Endothelial cell (in vitro differentiated cells): ENCODE measurements around the gene HSDL2. TPM values are rescaled to one million over a fixed set of nuclear protein-coding genes. Genes with fewer than 3 reads are reported as not detected.

Experiments used
- DNase-seq: peaks from one replicate; pipeline ENCODE4 v3.0.0; 2021; ENCODE audit warnings: low spot score
- H3K27ac Mint-ChIP-seq: one replicate; pipeline ENCODE4 v1.8.0; 2021; ENCODE audit warnings: mixed read lengths, inconsistent platforms; ENCODE audit not compliant: unreplicated experiment
- H3K27me3 Mint-ChIP-seq: one replicate; pipeline ENCODE4 v1.8.0; 2021; ENCODE audit warnings: mild to moderate bottlenecking, moderate library complexity, mixed read lengths, inconsistent platforms; ENCODE audit not compliant: unreplicated experiment
- H3K36me3 Mint-ChIP-seq: one replicate; pipeline ENCODE4 v1.8.0; 2021; ENCODE audit warnings: mild to moderate bottlenecking, low read depth, mixed read lengths, inconsistent platforms; ENCODE audit not compliant: unreplicated experiment
- H3K4me1 Mint-ChIP-seq: one replicate; pipeline ENCODE4 v1.8.0; 2021; ENCODE audit warnings: mild to moderate bottlenecking, mixed read lengths, inconsistent platforms; ENCODE audit not compliant: unreplicated experiment
- H3K4me3 Mint-ChIP-seq: one replicate; pipeline ENCODE4 v1.8.0; 2021; ENCODE audit warnings: mild to moderate bottlenecking, mixed read lengths, inconsistent platforms; ENCODE audit not compliant: unreplicated experiment
- H3K9me3 Mint-ChIP-seq: one replicate; pipeline ENCODE4 v1.8.0; 2021; ENCODE audit warnings: mixed read lengths, inconsistent platforms; ENCODE audit not compliant: unreplicated experiment
- total RNA-seq: library from RNA; stranded (reverse); fragmentation: NEBNext Ultra II Directional; extraction: Animal tissue kit (Norgen Biotek cat#: 25700); gene quantifications from one replicate; pipeline ENCODE4 v1.2.1, GENCODE V29; 2021; ENCODE audit not compliant: unreplicated experiment
- TF ChIP-seq, protein P1 (sequence below): fragments of 200-600 bp; sonication (generic); IDR thresholded peaks from one replicate; pipeline ENCODE4 v1.5.0; 2021; ENCODE audit warnings: antibody characterized with exemption; ENCODE audit not compliant: unreplicated experiment

The HSDL2 gene
- total RNA-seq, 1 donor from 2014 or later, result 7.9 TPM

DNA sequence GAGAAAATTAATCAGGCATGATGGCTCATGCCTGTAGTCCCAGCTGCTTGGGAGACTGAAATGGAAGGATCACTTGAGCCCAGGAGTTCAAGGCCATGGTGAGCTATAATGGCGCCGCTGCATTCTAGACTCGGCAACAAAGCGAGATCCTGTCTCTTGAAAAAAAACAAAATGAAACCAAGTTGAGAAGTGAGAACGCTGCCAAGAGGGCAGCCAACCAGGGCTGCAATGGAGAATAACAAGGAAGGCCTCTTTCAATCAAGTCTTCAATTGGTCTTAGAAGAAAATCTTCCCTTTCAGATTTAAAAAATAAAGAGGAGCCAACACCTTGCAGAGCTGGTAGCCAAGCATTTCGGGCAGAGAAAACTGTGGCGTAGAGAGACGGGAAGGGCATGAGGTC is 121.4 kb downstream of the HSDL2 start:
- no peak for DNase-seq
- TF ChIP-seq, protein P1, sequence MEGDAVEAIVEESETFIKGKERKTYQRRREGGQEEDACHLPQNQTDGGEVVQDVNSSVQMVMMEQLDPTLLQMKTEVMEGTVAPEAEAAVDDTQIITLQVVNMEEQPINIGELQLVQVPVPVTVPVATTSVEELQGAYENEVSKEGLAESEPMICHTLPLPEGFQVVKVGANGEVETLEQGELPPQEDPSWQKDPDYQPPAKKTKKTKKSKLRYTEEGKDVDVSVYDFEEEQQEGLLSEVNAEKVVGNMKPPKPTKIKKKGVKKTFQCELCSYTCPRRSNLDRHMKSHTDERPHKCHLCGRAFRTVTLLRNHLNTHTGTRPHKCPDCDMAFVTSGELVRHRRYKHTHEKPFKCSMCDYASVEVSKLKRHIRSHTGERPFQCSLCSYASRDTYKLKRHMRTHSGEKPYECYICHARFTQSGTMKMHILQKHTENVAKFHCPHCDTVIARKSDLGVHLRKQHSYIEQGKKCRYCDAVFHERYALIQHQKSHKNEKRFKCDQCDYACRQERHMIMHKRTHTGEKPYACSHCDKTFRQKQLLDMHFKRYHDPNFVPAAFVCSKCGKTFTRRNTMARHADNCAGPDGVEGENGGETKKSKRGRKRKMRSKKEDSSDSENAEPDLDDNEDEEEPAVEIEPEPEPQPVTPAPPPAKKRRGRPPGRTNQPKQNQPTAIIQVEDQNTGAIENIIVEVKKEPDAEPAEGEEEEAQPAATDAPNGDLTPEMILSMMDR, result no peak
- no peaks in the 10 kb centered on the region for H3K27me3 Mint-ChIP-seq
- H3K4me3 Mint-ChIP-seq, result no peak overlapping the region
- no peak overlapping the region for H3K27ac Mint-ChIP-seq
- no peaks in the 10 kb centered on the region for H3K9me3 Mint-ChIP-seq
- H3K36me3 Mint-ChIP-seq, result no peaks in the 10 kb centered on the region
- H3K4me1 Mint-ChIP-seq, result no peaks in the 10 kb centered on the region

DNA sequence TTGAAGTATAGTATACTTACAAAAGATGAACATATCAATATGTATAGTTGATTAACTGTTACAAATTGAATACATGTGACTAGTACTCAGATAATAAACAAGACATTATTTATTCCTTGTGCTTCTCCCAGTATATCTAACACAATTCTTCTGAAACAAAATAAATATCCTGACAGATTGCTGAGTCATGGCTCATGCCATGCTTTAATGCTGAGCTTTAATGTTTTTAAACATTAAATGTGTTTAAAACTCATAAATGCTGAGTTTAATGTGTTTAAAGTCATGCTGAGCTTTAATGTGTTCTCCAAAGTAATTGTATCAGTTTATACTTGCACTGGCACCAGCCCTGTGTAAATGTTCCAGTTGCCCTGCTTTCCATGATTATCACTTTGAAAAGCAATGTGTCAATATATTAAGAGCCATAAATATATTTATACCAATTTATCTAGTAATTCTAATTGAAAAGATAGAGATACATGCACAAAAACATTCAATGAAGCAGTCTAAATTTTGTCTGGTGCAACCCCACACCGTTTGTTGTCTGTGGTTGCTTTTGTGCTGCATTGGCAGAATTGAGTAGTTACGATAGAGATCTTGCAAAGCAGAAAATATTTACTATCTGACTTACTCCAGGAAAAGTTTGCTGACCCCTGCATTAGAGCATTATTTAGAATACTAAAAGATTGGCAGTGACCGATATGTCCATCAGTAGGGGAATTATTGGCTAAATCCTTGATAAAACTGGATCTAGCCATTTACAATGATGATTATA is 122.5 kb downstream of the HSDL2 start:
- Mint-ChIP-seq H3K4me3 (no peak overlapping the region), H3K27ac (no peak overlapping the region), H3K9me3 (no peaks in the 10 kb centered on the region), H3K36me3 (no peaks in the 10 kb centered on the region), H3K4me1 (no peaks in the 10 kb centered on the region), H3K27me3 (no peaks in the 10 kb centered on the region)
- TF ChIP-seq, protein P1, result no peak
- no peak for DNase-seq

DNA sequence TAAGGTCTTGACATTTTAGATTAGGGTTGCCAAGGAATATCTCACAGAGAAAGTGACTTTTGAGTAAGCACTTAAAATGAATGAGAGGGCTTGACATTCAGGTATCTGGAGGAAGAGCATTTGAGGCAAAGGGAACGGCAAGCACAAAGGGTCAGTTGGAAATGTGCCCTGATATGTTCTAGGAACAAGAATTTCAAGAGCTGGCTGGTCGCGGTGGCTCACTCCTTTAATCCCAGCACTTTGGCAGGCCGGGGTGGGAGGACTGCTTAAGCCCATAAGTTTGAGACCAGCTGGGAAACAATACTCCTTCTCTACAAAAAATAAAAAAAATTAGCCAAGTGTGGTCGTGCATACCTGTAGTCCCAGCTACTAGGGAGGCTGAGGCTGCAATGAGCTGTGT is 123.3 kb downstream of the HSDL2 start:
- Mint-ChIP-seq H3K4me1 (no peaks in the 10 kb centered on the region), H3K27me3 (no peaks in the 10 kb centered on the region), H3K27ac (no peak overlapping the region), H3K36me3 (no peaks in the 10 kb centered on the region), H3K4me3 (no peak overlapping the region), H3K9me3 (no peaks in the 10 kb centered on the region)
- TF ChIP-seq, protein P1, result no peak
- no peak for DNase-seq

DNA sequence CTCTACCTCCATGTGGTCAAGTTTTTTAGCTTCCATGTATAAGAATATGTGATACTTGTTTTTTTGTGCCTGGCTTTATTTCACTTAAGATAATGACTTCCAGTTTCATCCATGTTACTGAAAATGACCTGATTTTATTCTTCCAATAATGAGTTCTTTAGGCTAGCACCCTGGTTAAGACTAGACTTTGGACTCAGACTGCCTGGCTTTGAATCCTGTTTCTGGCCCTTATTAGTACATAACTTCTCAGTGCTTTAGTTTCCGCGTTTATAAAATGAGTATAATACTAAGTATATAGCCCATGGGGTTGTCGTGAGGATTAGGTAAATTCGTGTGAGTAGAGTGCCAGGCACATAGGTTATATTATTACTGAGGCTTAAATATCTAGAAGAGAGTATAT is 125.2 kb downstream of the HSDL2 start:
- no peaks in the 10 kb centered on the region for H3K36me3 Mint-ChIP-seq
- no peaks in the 10 kb centered on the region for H3K4me1 Mint-ChIP-seq
- TF ChIP-seq, protein P1, result no peak
- no peak overlapping the region for H3K4me3 Mint-ChIP-seq
- DNase-seq, result no peak
- H3K27ac Mint-ChIP-seq, result no peak overlapping the region
- no peaks in the 10 kb centered on the region for H3K27me3 Mint-ChIP-seq
- H3K9me3 Mint-ChIP-seq, result no peaks in the 10 kb centered on the region

DNA sequence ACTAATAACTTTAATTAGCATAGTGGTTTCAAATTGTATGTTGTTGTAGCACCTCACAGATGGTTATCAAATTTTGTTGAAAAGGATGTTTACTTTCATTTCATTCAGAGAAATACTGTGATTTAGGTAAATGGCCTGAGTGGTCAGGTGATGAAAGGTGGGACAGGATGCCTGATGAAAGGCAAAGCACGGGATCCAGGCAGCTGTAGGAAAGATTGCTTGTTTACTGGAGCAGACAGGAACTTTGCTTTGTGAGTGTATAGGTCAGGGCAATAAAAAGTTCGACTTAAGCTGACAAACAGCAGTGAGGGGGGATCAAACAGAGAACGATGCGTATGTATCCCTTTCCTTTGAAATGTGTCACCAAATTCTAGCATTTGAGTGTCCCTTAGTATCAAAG is 125.7 kb downstream of the HSDL2 start:
- H3K27ac Mint-ChIP-seq, result no peak overlapping the region
- DNase-seq, result no peak

More for the DNA sequence above, 125.7 kb downstream of the HSDL2 start:
- H3K36me3 Mint-ChIP-seq, result no peaks in the 10 kb centered on the region
- no peaks in the 10 kb centered on the region for H3K4me1 Mint-ChIP-seq
- no peaks in the 10 kb centered on the region for H3K9me3 Mint-ChIP-seq
- H3K27me3 Mint-ChIP-seq, result no peaks in the 10 kb centered on the region
- TF ChIP-seq, protein P1, result no peak
- no peak overlapping the region for H3K4me3 Mint-ChIP-seq
